Body of pancreas (tissue), 4 donors: Measurements from ENCODE around the gene CYTH3. TPM values are rescaled to one million over a fixed set of nuclear protein-coding genes. Genes with fewer than 3 reads are reported as not detected.
"Not testable (repeated sequence)": the region's sequence is repeated elsewhere in the genome, so short reads cannot be mapped to it uniquely, and the experiment has no call there.

Source experiments
- ATAC-seq: fragments of 150-250 bp; one replicate; pipeline ENCODE4 v1.9.1; 2016
- DNase-seq, 4 donors: peaks; one replicate each; pipeline ENCODE4 v3.0.0-alpha.2; 2019
- H3K27ac ChIP-seq, 4 donors: fragments of 200-600 bp; sonication (generic); 1 replicate in 3 of 4; 2 replicates in 1 of 4; pipeline versions ENCODE4 v1.5.1 to v1.6.1; 2016 to 2019; ENCODE audit warnings: mild to moderate bottlenecking in 1 of 4, mixed read lengths in 1 of 4, moderate library complexity in 1 of 4
- H3K27me3 ChIP-seq, 2 donors: fragments of 200-600 bp; sonication (generic); one replicate each; pipeline ENCODE4 v1.6.0; 2016; ENCODE audit warnings: mild to moderate bottlenecking in 1 of 2
- H3K36me3 ChIP-seq, 2 donors: fragments of 200-600 bp; sonication (generic); replicated peaks in 1 of 2; 2 replicates each; pipeline ENCODE4 v1.5.1; 2016; ENCODE audit warnings: low read depth in 2 of 2; ENCODE audit not compliant: insufficient read depth in 1 of 2
- H3K4me1 ChIP-seq: fragments of 200-600 bp; sonication (generic); one replicate; pipeline ENCODE4 v1.6.0; 2016
- H3K4me3 ChIP-seq, 2 donors: fragments of 200-600 bp; sonication (generic); 1 replicate in 1 of 2; 2 replicates in 1 of 2; pipeline ENCODE4 v1.5.1; 2016 to 2019
- H3K9me3 ChIP-seq, 3 donors: fragments of 200-600 bp; sonication (generic); 1 replicate in 2 of 3; 2 replicates in 1 of 3; pipeline ENCODE4 v1.5.1; 2016
- POLR2A ChIP-seq, 3 donors: fragments of 450-650 bp; IDR thresholded peaks; one replicate each; pipeline ENCODE4 v1.6.1; 2016; ENCODE audit warnings: antibody characterized with exemption in 3 of 3, mild to moderate bottlenecking in 2 of 3
- WGBS, 2 donors: methylation state at CpG; one replicate each; pipeline ENCODE4 v1.1.5; 2017; 5-methylcytosine and 5-hydroxymethylcytosine counted together
- intact Hi-C: fragments of 100-400 bp; cut with DNase I; formaldehyde crosslinking; loops from one replicate; pipeline ENCODE4 v1.15.1; 2023
- total RNA-seq, 2 donors: library from RNA; depleted of rRNA; stranded (reverse); fragments of >200 nt; gene quantifications; one replicate each; pipeline ENCODE4 v1.1.0, GENCODE V29; 2016
- TF ChIP-seq, protein P1 (sequence below), 7 experiments: fragments of 450-650 bp in 4 of 7; fragments of 200-600 bp in 3 of 7; sonication (generic) in 3 of 7; IDR thresholded peaks; one replicate each; pipeline ENCODE4 v1.5.1; 2016 to 2019; ENCODE audit warnings: antibody characterized with exemption in 7 of 7

Gene CYTH3
- total RNA-seq, 2 donors from 2014 or later, result 14.0 to 18.8 TPM

- 77 to 80% methylated on average over 7 of the region's 7 CpGs for WGBS, 2 donors
- ATAC-seq (no peak), DNase-seq (no peak)
- Histone ChIP-seq H3K4me1 (no peaks in the 10 kb centered on the region), H3K9me3 (no peaks in the 10 kb centered on the region), H3K36me3 (no peaks in the 10 kb centered on the region), H3K27ac (no peak overlapping the region), H3K27me3 (no peaks in the 10 kb centered on the region), H3K4me3 (no peak overlapping the region)
- intact Hi-C loops, result no loop called here
- TF ChIP-seq, protein P1, sequence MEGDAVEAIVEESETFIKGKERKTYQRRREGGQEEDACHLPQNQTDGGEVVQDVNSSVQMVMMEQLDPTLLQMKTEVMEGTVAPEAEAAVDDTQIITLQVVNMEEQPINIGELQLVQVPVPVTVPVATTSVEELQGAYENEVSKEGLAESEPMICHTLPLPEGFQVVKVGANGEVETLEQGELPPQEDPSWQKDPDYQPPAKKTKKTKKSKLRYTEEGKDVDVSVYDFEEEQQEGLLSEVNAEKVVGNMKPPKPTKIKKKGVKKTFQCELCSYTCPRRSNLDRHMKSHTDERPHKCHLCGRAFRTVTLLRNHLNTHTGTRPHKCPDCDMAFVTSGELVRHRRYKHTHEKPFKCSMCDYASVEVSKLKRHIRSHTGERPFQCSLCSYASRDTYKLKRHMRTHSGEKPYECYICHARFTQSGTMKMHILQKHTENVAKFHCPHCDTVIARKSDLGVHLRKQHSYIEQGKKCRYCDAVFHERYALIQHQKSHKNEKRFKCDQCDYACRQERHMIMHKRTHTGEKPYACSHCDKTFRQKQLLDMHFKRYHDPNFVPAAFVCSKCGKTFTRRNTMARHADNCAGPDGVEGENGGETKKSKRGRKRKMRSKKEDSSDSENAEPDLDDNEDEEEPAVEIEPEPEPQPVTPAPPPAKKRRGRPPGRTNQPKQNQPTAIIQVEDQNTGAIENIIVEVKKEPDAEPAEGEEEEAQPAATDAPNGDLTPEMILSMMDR (IDR thresholded peaks at IDR 0.05), result no peak
- TF ChIP-seq POLR2A (IDR thresholded peaks at IDR 0.05), result no peak
Measured at GRCh38 chr7:6284055-6284400, 11.6 kb upstream of the CYTH3 start.

GRCh38 chr7:6283391-6284054 lies 11.1 kb upstream of the CYTH3 start:
- H3K4me3 ChIP-seq, H3K27me3 ChIP-seq, H3K9me3 ChIP-seq, H3K27ac ChIP-seq, intact Hi-C loops, H3K4me1 ChIP-seq, ATAC-seq, H3K36me3 ChIP-seq, DNase-seq: not testable (repeated sequence)
- 86 to 91% methylated on average over 9 of the region's 9 CpGs for WGBS, 2 donors

- H3K27ac ChIP-seq, result no peak overlapping the region
- intact Hi-C loops, result no loop called here
- no peaks in the 10 kb centered on the region for H3K27me3 ChIP-seq
- H3K4me3 ChIP-seq, result no peak overlapping the region
- H3K36me3 ChIP-seq, result no peaks in the 10 kb centered on the region
- TF ChIP-seq, protein P1 (IDR thresholded peaks at IDR 0.05), result no peak
- TF ChIP-seq POLR2A (IDR thresholded peaks at IDR 0.05), result no peak
- 92 to 95% methylated on average over 5 of the region's 5 CpGs for WGBS, 2 donors
- no peaks in the 10 kb centered on the region for H3K4me1 ChIP-seq
- ATAC-seq (no peak), DNase-seq (no peak)
- H3K9me3 ChIP-seq, result no peaks in the 10 kb centered on the region
Measured at GRCh38 chr7:6279937-6280336, 7.5 kb upstream of the CYTH3 start.

DNA sequence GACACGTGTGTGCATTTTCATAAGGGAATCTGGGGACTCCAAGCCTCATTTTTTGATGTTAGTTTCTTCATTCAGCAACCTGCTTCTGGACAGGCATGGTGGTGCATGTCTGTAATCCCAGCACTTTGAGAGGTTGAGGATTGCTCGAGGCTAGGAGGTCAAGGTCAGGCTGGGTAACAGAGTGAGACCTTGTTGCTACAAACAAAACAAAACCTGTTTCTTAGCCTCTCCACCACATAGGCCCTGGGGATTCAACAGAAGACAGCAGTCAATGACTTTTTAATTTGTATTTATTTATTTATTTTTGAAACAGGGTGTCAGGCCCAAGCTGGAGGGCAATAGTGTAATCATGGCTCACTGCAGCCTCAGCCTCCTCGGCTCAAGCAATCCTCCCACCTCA lies 6.9 kb upstream of the CYTH3 start:
- no peaks in the 10 kb centered on the region for H3K9me3 ChIP-seq
- H3K36me3 ChIP-seq, result no peaks in the 10 kb centered on the region
- intact Hi-C loops, result no loop called here
- TF ChIP-seq, protein P1 (IDR thresholded peaks at IDR 0.05), result no peak
- no peak for TF ChIP-seq POLR2A (IDR thresholded peaks at IDR 0.05)
- no peaks in the 10 kb centered on the region for H3K4me1 ChIP-seq
- H3K27me3 ChIP-seq, result no peaks in the 10 kb centered on the region
- DNase-seq (no peak), ATAC-seq (no peak)
- no peak overlapping the region for H3K4me3 ChIP-seq
- no peak overlapping the region for H3K27ac ChIP-seq
- WGBS, 2 donors, result 60 to 62% methylated on average over 3 of the region's 3 CpGs

GRCh38 chr7:6278749-6279310 lies 6.4 kb upstream of the CYTH3 start:
- H3K4me1 ChIP-seq, result no peaks in the 10 kb centered on the region
- no peak for TF ChIP-seq POLR2A (IDR thresholded peaks at IDR 0.05)
- TF ChIP-seq, protein P1 (IDR thresholded peaks at IDR 0.05), result no peak
- H3K27me3 ChIP-seq, result no peaks in the 10 kb centered on the region
- no peak for ATAC-seq
- H3K9me3 ChIP-seq, result no peaks in the 10 kb centered on the region
- no peak overlapping the region for H3K4me3 ChIP-seq
- H3K36me3 ChIP-seq, result no peaks in the 10 kb centered on the region
- DNase-seq, result no peak
- intact Hi-C loops, result no loop called here
- 88 to 91% methylated on average over 9 of the region's 9 CpGs for WGBS, 2 donors
- H3K27ac ChIP-seq, result no peak overlapping the region
